UCSD-AML1 (cell line): ENCODE measurements around the gene MYO5B.

Source experiments
- DNase-seq: peaks from one replicate; lab custom pipeline; 2025; ENCODE audit not compliant: unreplicated experiment; lab: John Stamatoyannopoulos, UW

MYO5B gene

DNA sequence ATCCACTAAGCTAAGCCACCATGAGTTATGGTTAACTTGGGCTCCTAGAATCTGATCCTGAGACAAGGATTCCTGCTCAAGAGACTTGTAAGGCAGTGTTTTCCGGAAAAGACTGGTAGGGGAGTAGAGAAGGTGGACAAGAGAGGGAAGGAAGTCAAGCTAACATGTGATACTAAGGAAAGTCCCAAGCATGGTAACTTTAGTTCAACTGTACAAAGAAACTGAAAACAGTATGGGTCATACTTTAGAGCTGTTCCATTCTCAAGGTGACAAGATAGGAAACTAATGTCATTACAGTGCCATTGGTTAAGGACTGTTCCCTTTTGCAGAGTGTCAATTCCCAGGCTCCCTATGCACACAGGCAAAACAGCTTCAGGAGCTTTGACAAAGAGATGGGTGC lies 5.8 kb downstream of the MYO5B start:
- no peak for DNase-seq

DNA sequence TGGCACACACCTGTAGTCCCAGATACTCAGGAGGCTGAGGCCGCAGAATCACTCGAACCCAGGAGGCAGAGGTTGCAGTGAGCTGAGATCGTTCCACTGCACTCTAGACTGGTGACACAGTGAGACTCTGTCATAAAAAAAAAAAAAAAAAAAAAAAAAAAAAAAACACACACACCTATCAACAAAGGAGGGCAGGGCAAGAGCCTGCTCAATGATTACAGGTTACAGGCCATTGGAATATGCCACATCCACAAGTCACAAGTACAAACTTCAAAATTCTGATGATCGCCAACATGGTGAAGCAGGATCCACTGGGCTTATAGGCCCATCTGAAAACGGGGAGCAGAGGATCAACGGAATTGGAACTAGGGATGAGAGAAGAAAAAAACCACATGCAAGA lies 6.3 kb downstream of the MYO5B start:
- no peak for DNase-seq

DNA sequence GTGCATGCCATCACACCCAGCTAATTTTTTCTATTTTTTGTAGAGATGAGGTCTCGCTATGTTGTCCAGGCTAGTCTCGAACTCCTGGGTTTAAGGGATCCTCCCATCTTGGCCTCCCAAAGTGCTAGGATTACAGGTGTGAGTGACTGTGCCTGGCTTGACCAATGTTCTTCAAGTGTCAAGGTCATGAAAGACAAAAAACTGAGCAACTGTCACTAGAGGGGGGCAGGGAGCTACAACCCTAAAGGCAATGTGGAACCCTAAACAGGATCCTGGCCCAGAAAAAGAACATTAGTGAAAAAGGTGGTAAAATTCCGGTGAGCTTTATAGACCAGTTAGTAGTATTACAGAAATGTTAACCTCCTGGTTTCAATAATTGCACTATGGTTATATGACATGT lies 7.3 kb downstream of the MYO5B start:
- no peak for DNase-seq

DNA sequence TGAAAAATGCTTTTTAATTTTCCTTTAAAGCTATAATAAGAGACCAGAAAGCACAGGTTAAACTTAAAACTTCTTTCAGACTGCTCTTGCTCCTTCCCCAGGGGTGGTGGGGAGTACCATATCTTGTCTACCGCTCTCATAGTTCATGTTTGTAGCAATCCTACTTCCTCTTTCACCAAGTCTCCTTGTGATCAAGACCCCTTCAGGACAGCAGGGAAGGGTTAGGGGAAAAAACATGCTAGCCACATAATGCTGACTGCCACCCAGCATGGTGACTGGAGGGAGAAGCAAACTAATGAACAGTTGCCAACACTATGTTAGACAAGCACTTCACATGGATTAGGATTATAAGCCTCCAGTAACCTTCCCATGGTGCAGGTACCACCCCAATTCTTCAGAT lies 8.6 kb downstream of the MYO5B start:
- DNase-seq, result no peak

DNA sequence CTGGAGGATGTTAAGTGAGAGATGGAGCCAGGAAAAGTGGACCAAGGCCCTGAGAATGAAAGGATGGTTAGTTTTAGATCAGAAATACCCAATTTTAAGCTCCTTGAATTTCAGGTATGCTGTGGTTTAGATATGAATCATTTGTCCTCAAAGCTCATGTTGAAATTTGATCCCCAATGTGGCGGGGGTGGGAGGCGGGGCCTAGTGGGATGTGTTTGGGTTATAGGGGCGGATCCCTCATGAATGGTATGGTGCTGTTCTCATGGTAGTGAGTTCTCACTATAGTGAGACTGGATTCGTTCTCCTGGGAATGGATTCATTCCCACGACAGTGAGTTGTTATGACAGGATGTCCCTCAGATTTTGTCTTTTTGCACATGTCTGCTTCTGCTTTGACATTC lies 11.4 kb downstream of the MYO5B start:
- DNase-seq, result no peak

DNA sequence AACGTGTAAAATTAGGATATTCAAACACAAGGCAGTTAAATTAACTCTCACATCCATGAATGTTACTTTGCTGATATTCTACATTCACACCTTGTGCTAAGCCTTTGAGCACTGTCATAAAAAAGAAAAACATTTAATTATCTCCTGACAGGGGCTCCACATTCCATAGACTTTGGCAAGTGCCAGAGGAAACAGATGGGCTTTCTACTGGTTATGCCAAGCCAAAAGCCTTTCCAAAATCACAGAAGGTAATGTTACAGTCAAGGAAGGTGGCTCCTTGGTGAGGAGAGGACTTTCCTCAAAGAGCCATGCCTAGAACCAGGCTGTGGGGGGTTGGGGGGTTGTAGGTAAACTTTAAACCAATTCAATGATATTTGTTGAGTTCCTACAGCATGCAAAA lies 12.4 kb downstream of the MYO5B start:
- no peak for DNase-seq

DNA sequence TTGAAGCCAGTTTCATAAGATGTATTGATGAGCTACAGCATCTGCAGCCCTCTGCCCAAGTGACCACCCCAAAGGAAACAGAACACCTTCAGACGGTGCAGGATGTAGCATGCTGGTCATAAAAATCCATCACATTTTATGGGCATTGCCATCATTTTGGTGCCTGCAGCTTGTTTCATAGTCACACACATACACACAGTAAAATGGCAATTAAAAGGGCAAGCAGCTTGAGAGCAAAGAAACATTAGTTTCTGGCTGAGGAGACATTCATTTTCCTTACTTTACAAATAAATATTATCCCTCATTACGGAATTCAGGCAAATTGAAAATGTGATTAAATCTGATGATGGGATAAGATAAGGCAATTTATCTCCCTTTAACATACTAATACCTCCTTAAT lies 13.4 kb downstream of the MYO5B start:
- DNase-seq, result no peak

DNA sequence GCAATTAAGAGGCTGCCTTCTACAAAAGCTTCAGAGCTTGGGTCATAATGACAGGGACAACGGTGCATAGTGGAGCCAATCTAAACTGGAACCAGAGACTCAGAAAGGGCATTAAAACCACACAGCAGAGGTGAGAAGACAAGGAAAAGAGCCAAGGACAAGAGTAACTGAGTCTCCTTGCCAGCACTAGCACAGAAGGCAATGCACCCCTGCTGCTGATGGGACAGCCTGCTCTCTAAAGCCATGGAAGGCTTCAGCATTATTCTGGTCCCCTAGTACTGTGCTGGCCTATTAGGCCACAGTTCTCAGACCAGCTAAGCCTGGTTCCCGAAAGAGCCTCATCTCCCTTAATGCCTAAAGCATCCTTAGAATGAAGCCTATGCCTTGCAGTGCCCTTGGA lies 15.5 kb downstream of the MYO5B start:
- no peak for DNase-seq

DNA sequence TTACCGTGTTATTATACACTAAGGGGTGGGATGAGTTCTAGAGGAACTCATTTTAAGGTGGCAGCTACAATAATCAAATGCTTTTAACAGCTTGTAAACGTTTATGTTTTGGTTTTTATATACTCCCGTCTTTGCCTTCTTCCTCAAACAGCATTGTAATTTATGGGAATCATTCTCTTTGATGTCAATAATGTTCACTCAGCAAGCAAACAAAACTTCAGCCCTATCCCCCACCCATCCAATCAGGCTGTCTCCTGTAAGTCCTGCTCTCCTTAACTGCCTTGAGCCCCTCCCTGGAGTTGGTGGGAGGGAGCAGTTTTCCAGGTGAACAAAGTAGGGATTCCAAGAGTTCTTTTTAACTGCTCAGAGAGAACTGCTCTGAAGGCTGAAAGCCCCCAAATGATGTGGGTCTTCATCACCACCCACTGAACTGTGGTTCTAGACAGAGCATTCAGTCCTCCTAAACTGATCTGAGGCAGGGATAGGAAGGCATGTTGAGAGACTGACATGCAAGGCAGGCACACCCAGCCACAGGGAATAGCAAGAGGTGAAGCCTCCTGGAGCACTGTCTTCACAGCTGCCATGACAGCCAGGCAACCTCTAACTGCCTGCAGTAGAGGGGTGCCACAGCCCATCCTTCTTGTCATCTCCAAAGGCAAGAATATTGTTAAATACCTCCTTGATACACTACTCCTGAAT lies 17.5 kb downstream of the MYO5B start:
- no peak for DNase-seq

DNA sequence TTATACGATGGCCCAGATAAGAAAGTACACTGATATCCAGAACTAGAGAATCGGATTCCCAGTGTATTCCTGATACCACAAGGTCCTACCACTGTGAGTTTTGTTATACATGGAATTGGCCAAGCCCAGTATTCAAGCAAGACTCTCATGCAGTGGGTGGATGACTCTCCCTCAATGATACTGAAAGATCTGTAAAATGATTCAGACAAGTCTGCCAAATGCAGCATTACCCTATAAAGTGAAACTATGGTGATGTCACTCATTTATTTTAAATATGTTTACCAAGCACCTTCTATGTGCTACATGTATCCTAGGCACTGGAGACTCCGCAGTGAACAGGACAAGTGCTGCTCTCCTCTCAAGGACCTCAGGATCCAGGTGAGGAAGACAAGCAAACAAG lies 22.6 kb downstream of the MYO5B start:
- no peak for DNase-seq

DNA sequence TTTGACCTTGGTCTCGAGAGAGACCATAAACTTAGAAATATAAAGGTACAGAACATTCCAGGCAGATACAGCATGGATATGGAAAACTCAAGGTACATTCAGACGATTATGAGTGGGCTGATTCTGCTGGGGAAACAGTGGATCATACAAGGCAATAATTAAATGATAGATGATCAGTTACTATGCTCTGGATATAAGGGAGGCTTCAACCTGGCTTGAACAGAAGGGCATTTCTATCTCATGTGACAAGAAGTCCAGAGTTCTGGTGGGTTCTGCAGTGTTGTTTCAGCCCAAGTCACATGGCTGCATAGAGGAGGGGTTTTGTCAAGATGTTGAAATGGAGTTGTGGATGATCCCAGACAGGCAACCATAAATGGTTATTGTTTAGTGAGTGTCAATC lies 23.5 kb downstream of the MYO5B start:
- DNase-seq, result no peak

DNA sequence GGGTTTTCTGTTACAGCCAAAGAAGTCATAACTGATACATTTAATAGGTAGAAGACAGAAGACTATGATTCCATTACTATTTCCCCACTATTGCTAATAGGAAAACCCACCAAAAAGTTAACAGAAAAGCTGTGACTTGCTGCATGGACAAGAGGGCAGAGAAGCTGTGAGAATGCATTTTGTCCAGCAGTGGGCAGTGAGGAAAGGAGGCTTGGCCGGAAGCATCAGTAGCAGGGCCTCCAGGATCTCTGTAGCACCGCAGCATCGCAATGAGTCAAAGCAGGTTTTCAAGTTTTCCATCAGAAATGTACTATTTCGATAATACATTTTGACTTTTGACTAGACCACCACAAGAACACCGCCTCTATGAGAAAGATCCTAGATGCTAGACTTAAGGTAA lies 24.9 kb downstream of the MYO5B start:
- no peak for DNase-seq

DNA sequence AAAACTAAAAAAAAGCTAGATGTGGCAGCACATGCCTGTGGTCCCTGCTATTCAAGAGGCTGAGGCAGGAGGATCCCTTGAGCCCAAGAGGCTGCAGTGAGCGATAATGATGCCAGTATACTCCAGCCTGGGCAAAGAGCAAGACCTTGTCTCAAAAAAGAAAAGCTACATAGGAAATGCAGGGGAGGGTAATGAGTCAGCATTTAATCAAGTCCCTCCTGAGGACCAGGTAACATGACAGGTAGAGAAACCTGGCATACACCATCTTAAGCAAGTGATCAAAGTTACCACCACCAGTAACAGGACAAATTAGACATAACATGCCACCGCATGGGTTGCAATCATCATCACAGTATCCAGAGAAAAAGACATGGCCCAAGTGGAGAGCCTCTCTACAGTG lies 25.8 kb downstream of the MYO5B start:
- no peak for DNase-seq

DNA sequence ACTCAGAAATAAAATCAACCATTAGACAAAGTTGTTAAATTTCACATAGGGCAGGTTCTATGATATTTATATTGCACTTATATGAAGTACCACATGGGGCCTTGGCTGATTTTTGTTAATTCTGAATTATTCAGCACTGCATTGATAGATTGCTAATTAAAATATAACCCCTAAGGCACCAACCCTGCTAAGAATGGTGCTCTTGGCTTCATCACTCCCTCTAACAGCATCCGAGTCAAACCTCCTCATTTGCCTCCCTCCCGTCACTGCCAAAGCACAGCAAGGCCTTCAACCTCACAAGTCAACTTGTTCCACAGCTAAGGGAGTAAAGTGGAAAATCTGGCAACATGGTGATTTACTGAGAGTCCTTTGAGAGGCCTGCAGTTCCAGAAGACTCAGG lies 27.0 kb downstream of the MYO5B start:
- DNase-seq, result no peak

DNA sequence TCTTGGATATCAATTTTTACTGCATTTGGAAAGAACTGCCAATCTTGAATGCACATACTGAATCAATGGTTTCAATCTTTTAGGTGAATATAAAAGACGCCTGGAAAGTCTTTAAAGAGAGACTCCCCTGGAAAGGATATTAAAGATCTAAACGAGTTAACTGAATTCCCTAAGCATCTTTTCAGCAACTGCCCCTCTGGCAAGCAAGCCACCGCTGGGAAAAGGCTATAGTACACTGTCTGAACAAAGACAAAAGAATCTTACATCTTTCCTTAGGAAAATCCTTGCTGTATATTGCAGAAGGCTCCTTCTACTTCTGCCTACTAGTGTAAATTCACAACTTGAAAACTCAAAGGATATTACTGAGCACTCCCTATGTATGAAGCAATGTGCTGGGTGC lies 28.0 kb downstream of the MYO5B start:
- no peak for DNase-seq

DNA sequence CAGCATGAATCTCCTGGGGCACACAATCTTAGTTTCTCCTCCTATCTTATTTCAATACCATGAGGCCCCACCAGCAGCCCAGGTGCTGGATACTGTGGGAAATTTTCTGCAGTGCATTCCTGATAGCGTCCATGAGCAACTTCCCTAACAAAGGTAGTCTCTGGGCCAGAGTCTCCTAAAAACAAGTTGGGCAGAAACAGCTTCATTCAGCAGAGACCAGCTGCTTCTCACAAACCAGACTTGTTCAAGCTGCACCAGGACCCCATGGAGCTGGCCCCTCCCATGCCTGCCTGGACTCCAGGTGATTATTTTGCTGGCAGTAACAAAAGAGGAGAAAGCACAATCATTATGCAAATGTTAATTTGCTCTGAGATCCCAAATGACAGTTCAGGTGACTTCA lies 31.4 kb downstream of the MYO5B start:
- DNase-seq, result no peak

DNA sequence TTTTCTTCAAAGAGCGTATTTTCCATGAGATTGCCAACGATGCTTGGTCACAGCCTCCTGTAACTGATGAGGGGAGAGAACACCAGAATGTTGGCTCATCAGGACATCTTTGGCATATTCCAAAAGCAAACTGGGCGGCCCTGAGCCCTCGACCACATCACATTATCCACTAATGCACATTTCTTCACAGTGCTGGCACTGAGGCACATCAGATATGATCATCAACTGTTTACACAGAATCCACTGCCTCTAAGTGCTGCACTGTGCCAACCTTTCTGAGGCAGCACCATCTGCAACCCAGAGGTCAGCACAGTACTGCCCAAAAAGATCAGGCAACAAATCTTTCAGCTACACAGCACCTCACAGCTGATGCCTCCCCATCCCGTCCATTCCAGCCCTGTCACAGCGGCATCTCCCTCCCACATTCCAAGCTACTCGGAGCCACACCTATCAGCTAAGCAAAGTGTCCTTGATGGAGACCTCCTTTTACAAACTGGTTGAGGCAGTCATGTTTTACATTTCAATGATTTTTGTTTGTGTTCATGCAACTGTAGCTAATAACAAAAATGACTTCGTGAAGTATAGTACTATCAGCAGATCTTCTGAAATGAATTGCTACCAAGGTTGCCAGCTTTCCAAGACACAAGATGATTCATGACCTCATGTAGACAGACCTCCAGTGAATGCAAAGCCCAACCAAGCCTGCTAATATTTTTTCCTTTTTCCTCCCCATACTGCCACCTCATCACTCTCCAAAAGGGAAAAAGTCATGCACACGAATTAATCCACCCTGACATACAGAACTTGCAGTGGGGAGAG lies 32.3 kb downstream of the MYO5B start:
- DNase-seq, result no peak

DNA sequence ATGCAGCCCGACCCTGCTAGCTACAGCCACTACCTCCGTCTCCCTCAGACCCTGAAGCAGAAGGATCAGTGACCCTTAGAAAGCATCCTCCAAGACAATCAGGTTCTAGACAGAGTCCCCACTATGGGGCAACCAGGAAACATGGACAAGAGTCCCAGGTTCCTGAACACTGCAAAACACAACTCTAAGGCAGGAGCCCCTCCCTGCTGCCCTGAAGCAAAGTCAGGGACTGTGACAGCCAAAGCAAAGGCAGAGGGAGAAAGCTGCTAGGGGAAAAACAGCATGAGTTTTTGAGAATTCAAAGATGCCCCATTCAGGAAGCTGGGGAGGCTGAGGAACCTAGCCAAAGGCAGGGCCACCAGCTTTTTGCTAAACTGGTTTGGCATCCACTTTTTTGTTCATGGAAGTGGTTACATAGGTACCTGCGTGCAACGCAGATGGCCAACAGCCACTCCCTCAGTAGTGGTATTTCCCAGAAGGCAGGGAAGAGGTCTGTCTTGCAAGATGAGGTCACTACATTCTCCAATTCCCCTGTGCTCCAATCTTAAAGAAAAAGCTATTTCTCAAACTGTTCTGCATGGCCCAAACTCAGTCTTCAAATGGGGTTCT lies 33.2 kb downstream of the MYO5B start:
- no peak for DNase-seq

DNA sequence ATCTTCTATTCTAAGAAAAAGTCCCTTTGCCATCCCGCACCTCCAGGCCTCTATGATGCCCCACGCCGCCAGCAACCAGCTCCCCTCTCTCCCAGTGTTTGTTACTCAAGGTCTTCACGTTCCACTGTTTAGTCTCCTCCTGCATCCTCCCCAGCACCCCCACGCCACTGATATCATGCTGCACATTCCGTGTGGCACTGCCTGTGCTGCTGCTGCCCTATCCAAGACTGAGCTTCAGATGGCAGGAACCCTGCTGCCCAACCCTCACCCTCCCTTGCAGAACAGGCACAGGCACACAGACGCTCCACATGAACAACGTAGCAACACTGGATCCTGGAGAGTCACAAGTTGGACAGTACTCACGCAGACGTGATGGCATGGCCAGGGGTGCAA lies 35.3 kb downstream of the MYO5B start:
- DNase-seq, result no peak

DNA sequence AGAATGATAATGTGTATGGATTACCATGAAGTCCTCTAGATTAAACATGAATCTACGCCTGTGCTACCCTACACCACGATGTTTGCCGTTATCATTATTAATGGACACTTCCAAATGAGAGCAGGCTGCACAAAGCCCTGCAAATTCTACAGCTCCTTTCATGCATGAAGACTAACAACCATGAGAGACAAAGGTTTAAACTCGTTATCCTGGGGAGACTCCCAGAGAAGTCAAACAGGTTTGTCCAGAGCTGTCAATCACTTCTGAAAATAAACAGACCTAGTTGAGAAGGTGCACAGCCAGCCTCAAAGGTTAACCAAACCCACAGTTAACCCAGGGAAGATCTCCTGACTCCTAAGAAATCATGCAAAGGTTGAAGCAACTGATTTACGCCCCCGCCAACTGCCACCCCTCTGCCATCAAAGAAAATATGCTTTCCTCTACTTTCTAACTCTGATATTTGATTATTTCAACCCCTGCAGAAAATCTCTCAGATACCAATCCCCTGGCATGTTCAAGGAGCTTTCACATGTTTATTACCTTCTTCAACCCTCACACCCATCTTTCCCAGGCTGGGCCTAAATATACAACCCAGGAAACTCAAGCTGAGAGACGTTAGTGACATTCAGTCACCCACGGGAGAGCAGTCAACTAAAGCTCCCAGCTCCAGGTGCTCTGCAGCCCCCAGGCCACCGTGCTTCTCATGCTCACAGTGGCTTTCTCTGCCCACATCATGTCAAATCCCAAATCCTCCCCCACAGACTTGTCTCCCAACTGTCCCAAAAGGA lies 35.9 kb downstream of the MYO5B start:
- DNase-seq, result no peak

DNA sequence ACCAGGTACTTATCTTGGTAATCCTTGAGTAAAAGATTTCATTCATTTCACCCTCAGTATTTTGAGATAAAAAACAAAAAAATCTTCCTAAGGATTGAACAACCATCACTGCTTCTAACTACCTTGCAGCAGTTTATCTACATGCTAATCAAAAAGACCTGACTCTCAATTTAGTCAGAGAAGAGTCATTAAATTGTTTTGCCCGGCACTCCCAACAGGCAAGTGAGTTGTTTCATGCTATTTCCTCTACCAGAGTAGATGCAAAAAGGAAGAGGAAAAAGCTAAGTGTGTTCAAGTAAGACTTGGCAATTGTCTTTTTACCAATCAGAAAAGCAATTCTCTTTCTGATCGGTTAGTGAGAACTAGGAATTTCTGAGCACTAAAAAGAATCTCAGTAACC lies 39.5 kb downstream of the MYO5B start:
- no peak for DNase-seq

DNA sequence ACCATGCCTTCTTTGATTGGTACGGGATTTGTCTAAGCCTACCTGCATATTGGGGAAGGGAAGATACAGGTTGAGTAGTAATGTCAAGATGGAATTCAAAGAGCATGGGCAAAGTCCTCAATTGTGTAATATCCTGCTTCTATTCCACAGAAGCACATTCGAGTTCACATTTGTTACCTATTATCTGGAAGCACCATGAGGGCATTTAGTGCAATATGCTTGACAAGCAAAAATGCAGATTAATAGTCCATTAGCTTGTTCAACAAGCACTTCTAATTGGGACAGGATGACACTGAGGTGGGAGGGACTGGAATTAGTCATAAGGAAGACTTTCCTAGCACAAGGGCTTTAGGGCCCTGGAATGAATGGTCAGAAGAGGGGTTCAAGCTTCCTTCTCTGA lies 40.5 kb downstream of the MYO5B start:
- no peak for DNase-seq
